ENCODE results near the gene SULT1E1.

Gene SULT1E1

DNA sequence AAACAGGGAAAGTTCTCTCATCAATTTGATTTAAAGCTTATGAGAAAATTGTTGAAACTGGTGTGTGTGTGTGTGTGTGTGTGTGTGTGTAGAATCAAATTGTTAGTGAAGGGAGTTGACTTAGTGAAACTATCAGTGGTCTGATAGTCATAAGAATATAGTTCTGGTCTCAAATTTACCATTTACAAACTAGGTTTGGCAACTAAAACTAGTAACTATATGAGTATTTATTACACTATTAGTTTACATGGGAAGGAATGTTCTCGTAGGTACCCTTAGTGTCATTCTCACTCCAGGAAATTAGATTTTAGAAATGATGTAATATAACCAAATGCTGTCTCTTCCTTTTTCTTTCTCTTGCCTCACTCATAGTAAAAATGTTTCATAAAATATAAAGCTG lies 11.9 kb downstream of the SULT1E1 start:
- DNase-seq (ENCODE audit: extremely low read depth, low read depth) = no peak
- TF ChIP-seq, protein P1, sequence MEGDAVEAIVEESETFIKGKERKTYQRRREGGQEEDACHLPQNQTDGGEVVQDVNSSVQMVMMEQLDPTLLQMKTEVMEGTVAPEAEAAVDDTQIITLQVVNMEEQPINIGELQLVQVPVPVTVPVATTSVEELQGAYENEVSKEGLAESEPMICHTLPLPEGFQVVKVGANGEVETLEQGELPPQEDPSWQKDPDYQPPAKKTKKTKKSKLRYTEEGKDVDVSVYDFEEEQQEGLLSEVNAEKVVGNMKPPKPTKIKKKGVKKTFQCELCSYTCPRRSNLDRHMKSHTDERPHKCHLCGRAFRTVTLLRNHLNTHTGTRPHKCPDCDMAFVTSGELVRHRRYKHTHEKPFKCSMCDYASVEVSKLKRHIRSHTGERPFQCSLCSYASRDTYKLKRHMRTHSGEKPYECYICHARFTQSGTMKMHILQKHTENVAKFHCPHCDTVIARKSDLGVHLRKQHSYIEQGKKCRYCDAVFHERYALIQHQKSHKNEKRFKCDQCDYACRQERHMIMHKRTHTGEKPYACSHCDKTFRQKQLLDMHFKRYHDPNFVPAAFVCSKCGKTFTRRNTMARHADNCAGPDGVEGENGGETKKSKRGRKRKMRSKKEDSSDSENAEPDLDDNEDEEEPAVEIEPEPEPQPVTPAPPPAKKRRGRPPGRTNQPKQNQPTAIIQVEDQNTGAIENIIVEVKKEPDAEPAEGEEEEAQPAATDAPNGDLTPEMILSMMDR (IDR thresholded peaks at IDR 0.05; ENCODE audit: low read depth, low read length) = no peak

DNA sequence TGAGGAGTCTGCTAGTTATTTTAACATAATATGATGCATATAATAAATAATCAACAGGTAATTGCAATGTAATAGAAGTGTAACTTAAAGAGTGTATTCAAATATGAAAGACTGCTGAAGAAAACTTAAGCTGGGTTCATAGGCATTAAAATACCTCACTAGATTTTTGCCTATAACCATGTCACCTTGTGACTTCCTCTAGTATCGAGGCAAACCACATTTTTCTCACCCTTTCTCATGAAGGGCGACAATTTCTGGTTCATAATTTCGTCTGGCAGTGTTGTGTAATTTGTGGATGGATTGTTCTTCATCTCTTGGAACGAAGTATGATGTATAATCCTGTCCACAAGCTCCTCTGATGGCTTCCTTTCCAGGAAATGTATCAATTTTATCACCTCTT lies 16.0 kb downstream of the SULT1E1 start:
- TF ChIP-seq, protein P1 (IDR thresholded peaks at IDR 0.05; ENCODE audit: low read depth, low read length) = no peak
- no peak for DNase-seq (ENCODE audit: extremely low read depth, low read depth)

DNA sequence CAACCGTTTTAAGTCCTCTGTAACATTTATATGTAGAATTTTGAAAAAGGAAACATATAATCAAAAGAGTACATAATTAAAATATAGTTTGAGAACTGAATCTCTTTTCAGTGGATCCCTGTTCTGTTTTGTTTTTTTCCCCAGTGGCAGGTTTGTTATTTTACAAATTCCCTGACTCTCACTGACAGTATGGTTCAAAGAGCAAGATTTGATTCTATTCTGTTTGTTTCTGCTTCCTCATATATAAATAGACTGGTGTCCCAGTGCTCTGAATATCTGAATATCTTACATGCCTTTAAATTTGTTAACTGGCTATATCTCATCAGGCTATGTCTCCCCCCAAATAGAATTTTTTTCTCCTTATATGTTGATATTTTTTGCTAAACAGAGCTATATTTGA lies 16.6 kb downstream of the SULT1E1 start:
- DNase-seq (ENCODE audit: extremely low read depth, low read depth) = no peak
- TF ChIP-seq, protein P1 (IDR thresholded peaks at IDR 0.05; ENCODE audit: low read depth, low read length) = no peak

DNA sequence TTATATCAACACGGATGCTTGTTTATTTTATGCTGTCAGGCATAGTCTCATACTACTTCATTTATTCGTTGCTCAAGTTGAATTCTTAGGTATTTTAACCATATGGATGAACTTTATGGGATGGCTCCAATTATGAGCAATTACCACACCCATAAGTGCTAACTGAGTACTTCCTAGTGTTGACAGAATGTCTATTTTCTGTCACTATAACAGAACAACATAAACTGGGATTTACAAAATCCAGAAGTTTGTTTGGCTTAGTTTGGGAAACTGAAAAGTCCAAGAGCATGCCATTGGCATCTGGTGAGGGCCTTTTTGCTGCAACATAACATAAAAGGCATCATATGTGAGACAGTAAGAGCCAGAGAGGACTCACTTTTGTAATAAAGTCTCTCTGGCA lies 21.0 kb downstream of the SULT1E1 start:
- TF ChIP-seq, protein P1 (IDR thresholded peaks at IDR 0.05; ENCODE audit: low read depth, low read length) = no peak
- no peak for DNase-seq (ENCODE audit: extremely low read depth, low read depth)

DNA sequence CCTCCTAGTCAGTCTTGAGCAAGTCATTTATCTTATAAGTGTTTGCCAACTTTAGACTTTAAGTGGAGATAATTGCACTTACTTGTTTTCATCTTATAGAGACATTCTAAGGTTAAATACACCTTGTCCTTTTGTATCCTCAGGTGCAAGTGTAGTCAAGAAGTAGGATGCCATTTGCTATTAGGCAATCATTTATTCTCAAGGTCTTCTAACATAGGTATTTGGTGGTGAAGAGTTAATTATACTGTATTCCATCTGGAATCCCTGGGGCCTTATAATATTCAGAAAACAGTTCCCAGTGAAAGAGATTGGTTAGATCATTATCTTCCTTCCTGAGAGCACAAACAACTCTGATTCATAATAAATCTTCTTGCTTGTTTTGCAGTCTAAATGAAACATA lies 23.7 kb downstream of the SULT1E1 start:
- TF ChIP-seq, protein P1 (IDR thresholded peaks at IDR 0.05; ENCODE audit: low read depth, low read length) = no peak
- no peak for DNase-seq (ENCODE audit: extremely low read depth, low read depth)

DNA sequence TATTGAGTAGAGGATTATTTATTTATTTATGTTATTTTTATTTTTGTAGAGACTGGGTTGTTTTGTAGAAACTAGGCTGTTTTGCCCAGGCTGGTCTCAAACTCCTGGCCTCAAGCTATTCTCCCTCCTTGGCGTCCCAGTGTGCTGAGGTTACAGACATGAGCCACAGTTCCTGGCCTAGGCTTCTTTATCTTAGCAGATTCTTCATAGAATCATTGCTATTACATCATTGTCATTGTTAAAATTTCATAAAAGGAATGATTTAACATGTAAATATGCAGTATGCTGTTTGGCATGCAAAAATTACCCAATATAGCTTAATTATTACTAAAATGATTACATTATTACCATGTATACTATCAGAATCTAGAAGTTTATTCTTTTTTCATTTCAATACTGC lies 24.2 kb downstream of the SULT1E1 start:
- no peak for DNase-seq (ENCODE audit: extremely low read depth, low read depth)
- TF ChIP-seq, protein P1 (IDR thresholded peaks at IDR 0.05; ENCODE audit: low read depth, low read length) = no peak

DNA sequence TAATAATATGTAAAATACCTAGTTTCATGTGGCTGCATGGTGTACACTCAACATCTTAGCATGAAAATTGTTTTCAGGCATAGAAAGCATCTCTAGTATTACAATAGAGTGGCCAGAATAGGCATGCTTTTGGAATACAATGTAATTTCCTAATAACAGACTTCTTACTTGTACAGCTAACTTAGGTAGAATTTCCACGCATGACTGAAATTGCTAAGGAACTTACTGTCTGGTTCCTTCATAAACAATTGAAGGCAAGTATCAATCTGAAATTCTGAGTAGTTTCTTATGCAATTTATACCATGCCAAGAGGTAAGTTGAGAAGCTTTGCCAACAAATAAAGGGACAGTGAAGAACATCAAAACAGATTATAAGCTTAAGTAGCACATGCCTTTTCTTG lies 26.7 kb downstream of the SULT1E1 start:
- DNase-seq (ENCODE audit: extremely low read depth, low read depth) = no peak
- TF ChIP-seq, protein P1 (IDR thresholded peaks at IDR 0.05; ENCODE audit: low read depth, low read length) = no peak

Measured in AG09319 (cell line).